K562 (cell line): ENCODE results near the gene BRD3. TPM values are rescaled to one million over a fixed set of nuclear protein-coding genes. Genes with fewer than 3 reads are reported as not detected.

Experiments used
- ATAC-seq: fragments of 200-7000 bp; cut with Tn5 transposase; 3 replicates; pipeline ENCODE4 v1.9.1; 2020; ENCODE audit warnings: moderate library complexity
- BruUV-seq: library from RNA; stranded (reverse); fragments of 400-500 nt; replicated peaks from 2 replicates; lab custom pipeline; 2021; lab: Mats Ljungman, UMichigan
- CTCF ChIA-PET: fragments of 300-600 bp; formaldehyde crosslinking; extraction: SDS; loops from one replicate; lab custom pipeline; 2021; ENCODE audit warnings: low intra/inter-chr PET ratio; lab: Yijun Ruan, JAX
- POLR2A ChIA-PET: fragments of 300-600, 350-650 bp; sonication (Branson Sonifier 250); formaldehyde crosslinking; extraction: SDS; loops from one replicate; lab custom pipeline; 2021; ENCODE audit warnings: antibody characterized with exemption, inconsistent platforms; lab: Yijun Ruan, JAX
- DNase-seq, 4 experiments: peaks; one replicate each; pipeline versions ENCODE4 v3.0.0 to v3.0.0-alpha.2; 2011 to 2018; ENCODE audit warnings: low spot score in 3 of 4, mixed read lengths in 3 of 4; ENCODE audit errors: extremely low read depth in 1 of 4
- FAIRE-seq: peaks from 2 replicates; lab custom pipeline; 2011; peaks lifted over from hg19 to GRCh38; lab: Jason Lieb, UNC
- H2AFZ ChIP-seq: 2 replicates; pipeline ENCODE4 v1.6.0; 2011; ENCODE audit warnings: low read depth, low read length, control low read depth, inconsistent platforms
- H3K27ac ChIP-seq: fragments of 200-600 bp; 3 replicates; pipeline ENCODE4 v1.8.0; 2011; ENCODE audit warnings: low read depth, mild to moderate bottlenecking, control low read depth, inconsistent platforms, low read length, moderate library complexity, mixed read lengths; ENCODE audit errors: extremely low read depth
- H3K27me3 ChIP-seq, 2 experiments: fragments of 300-600 bp in 1 of 2; 2 replicates in 1 of 2; 3 replicates in 1 of 2; pipeline versions ENCODE4 v1.6.0 to v1.8.0; 2011; ENCODE audit warnings: inconsistent platforms in 2 of 2, low read length in 2 of 2, mild to moderate bottlenecking in 1 of 2, mixed read lengths in 1 of 2, moderate library complexity in 1 of 2; ENCODE audit not compliant: control insufficient read depth in 2 of 2, insufficient read depth in 2 of 2
- H3K36me3 ChIP-seq: fragments of 300-600 bp; 3 replicates; pipeline ENCODE4 v1.8.0; 2011; ENCODE audit warnings: mild to moderate bottlenecking, low read length, inconsistent platforms; ENCODE audit not compliant: control insufficient read depth, insufficient read depth
- H3K4me1 ChIP-seq, 2 experiments: fragments of 200-600 bp in 1 of 2; replicated peaks in 1 of 2; 2 replicates in 1 of 2; 3 replicates in 1 of 2; pipeline versions ENCODE4 v1.5.1 to v1.8.0; 2011; ENCODE audit warnings: inconsistent platforms in 2 of 2, low read length in 2 of 2, mild to moderate bottlenecking in 1 of 2, mixed read lengths in 1 of 2, moderate library complexity in 1 of 2; ENCODE audit not compliant: control insufficient read depth in 2 of 2, insufficient read depth in 2 of 2
- H3K4me2 ChIP-seq: 2 replicates; pipeline ENCODE4 v1.6.1; 2011; ENCODE audit warnings: low read length, control low read depth, inconsistent platforms, mixed read lengths; ENCODE audit not compliant: insufficient read depth
- H3K4me3 ChIP-seq: fragments of 200-600 bp; sonication (generic), shearing (Covaris generic); 2 replicates; pipeline ENCODE4 v1.5.1; 2016; ENCODE audit warnings: control low read depth, inconsistent platforms
- H3K79me2 ChIP-seq: fragments of 200-600 bp; 3 replicates; pipeline ENCODE4 v1.8.0; 2011; ENCODE audit warnings: low read length, inconsistent platforms; ENCODE audit not compliant: control insufficient read depth, insufficient read depth
- H3K9ac ChIP-seq, 2 experiments: 2 replicates each; pipeline versions ENCODE4 v1.6.0 to v1.6.1; 2011; ENCODE audit warnings: low read depth in 2 of 2, low read length in 2 of 2, control low read depth in 1 of 2, inconsistent platforms in 1 of 2, mild to moderate bottlenecking in 1 of 2, mixed read lengths in 1 of 2; ENCODE audit not compliant: insufficient read depth in 1 of 2
- H3K9me1 ChIP-seq: one replicate; pipeline ENCODE4 v1.6.0; 2011; ENCODE audit warnings: inconsistent platforms, mild to moderate bottlenecking, low read length, moderate library complexity; ENCODE audit not compliant: control insufficient read depth, insufficient read depth
- H3K9me3 ChIP-seq: replicated peaks from 2 replicates; pipeline ENCODE4 v1.5.1; 2011; ENCODE audit warnings: low read depth, low read length, inconsistent platforms; ENCODE audit not compliant: control insufficient read depth, insufficient read depth
- H4K20me1 ChIP-seq: replicated peaks from 2 replicates; pipeline ENCODE4 v1.6.1; 2011; ENCODE audit warnings: low read length, inconsistent platforms, mixed read lengths; ENCODE audit not compliant: control insufficient read depth, insufficient read depth
- FOXK1 ChIP-seq: sonication (generic); formaldehyde crosslinking; IDR thresholded peaks from 2 replicates; pipeline ENCODE4 v1.8.0; 2022; ENCODE audit warnings: missing genetic modification reagents, mild to moderate bottlenecking, borderline replicate concordance
- GATAD2B ChIP-seq: fragments of 450-650 bp; IDR thresholded peaks from 2 replicates; pipeline ENCODE4 v1.6.1; 2017; ENCODE audit warnings: mild to moderate bottlenecking, borderline replicate concordance
- POLR2G ChIP-seq: fragments of 200-400 bp; formaldehyde crosslinking; IDR thresholded peaks from 2 replicates; pipeline ENCODE4 v1.6.1; 2017; ENCODE audit warnings: low read depth, mild to moderate bottlenecking, antibody characterized with exemption, low read length, moderate library complexity
- RBFOX2 ChIP-seq: fragments of 200-400 bp; formaldehyde crosslinking; IDR thresholded peaks from 2 replicates; pipeline ENCODE4 v1.6.1; 2017; ENCODE audit warnings: low read depth, mild to moderate bottlenecking, low read length, moderate library complexity
- WGBS: fragments of 100-300 bp; shearing (Covaris generic); methylation state at CpG from one replicate; pipeline ENCODE4 v1.1.6; 2016; ENCODE audit warnings: low coverage, mixed read lengths; ENCODE audit not compliant: insufficient coverage; ENCODE audit errors: missing lambda C conversion rate; 5-methylcytosine and 5-hydroxymethylcytosine counted together
- in situ Hi-C: fragments of 300-500 bp; cut with MboI; formaldehyde crosslinking; loops from 4 replicates; pipeline ENCODE4 v1.15.0; 2018; ENCODE audit warnings: inconsistent platforms, mixed read lengths
- intact Hi-C: fragments of 100-400 bp; cut with micrococcal nuclease; formaldehyde crosslinking; loops from 2 replicates; pipeline ENCODE4 v1.14.2; 2022
- polyA plus RNA-seq, 8 experiments: library from polyadenylated mRNA; depleted of rRNA in 4 of 8; stranded (reverse) in 5 of 8; unstranded in 3 of 8; fragments of >200 nt; fragmentation: Nextera tagmentation in 2 of 8; fragmentation: Illumina TruSeq in 1 of 8; extraction: Ambion mirVana in 2 of 8; extraction: Trizol in 1 of 8; gene quantifications; 2 replicates each; pipeline versions ENCODE4 v1.2.1 to v1.2.3, GENCODE V29; 2011 to 2014; ENCODE audit warnings: inconsistent platforms in 1 of 8, missing spikeins in 1 of 8
- total RNA-seq, 7 experiments: library from RNA; depleted of rRNA in 6 of 7; stranded (reverse); fragments of >200 nt in 6 of 7; fragmentation: Illumina TruSeq in 2 of 7; extraction: Trizol in 2 of 7; gene quantifications; 2 replicates each; pipeline versions ENCODE4 v1.2.1 to v1.2.3, GENCODE V29; 2011 to 2021; ENCODE audit warnings: low replicate concordance in 1 of 7

BRD3 gene
- total and polyA plus RNA-seq, 9 of the 15 experiments (the other 6 are each of a cell fraction or from before 2014, with no cell fraction given): 0.82 to 37.1 (median 4.2) TPM

GRCh38 chr9:134062461-134063087 is 5.3 kb downstream of the BRD3 start (continued):
- TF ChIP-seq POLR2G: peak; percentile 5; the same call in 1 of the 2 replicates
- no peak for TF ChIP-seq FOXK1 (CRISPR knock-in tag)
- TF ChIP-seq, all 486 proteins: peak for 1

GRCh38 chr9:134061688-134062371 is 6.0 kb downstream of the BRD3 start:
- H3K4me3 ChIP-seq: no peak overlapping the region

More at GRCh38 chr9:134061688-134062371, 6.0 kb downstream of the BRD3 start:
- in situ Hi-C loops: no loop called here
- ChIA-PET CTCF (no interaction called here), POLR2A (interaction anchor here (0.6 to 0.8 kb wide), 2 partner anchors 15 to 1997 kb away, joined by 4 to 5 read pairs; no protein-coding TSS in a partner anchor)
- H3K27ac ChIP-seq: no peak overlapping the region
- DNase-seq (no peak), ATAC-seq (no peak), FAIRE-seq (no peak)
- peaks cover 7 to 52% of the 10 kb centered on the region in 2 experiments; a peak in 3 of 5 replicates for H3K4me1 ChIP-seq
- 80% methylated on average over 20 of the region's 22 CpGs for WGBS
- peaks cover 46% of the 10 kb centered on the region for H4K20me1 ChIP-seq
- no TSS peak for BruUV-seq
- TF ChIP-seq GATAD2B: no peak
- 0 out of 2 replicates have a peak, but pooled peaks have one; percentile 13 for TF ChIP-seq POLR2G
- TF ChIP-seq RBFOX2: peak; percentile 32; the same call in 1 of the 2 replicates
- no peak overlapping the region for H2AFZ ChIP-seq
- H3K9ac ChIP-seq: peak overlapping the region in 1 of 2 experiments; percentile 40; a peak in 1 of 4 replicates
- peaks cover 6% of the 10 kb centered on the region for H3K9me1 ChIP-seq
- no peaks in the 10 kb centered on the region for H3K36me3 ChIP-seq
- no peak overlapping the region for H3K4me2 ChIP-seq
- H3K79me2 ChIP-seq: peaks cover 58% of the 10 kb centered on the region
- intact Hi-C loops: no loop called here
- H3K9me3 ChIP-seq: no peaks in the 10 kb centered on the region
- no peaks in the 10 kb centered on the region for H3K27me3 ChIP-seq
